Esophagus squamous epithelium (tissue), 5 donors: ENCODE data around the gene PQBP1. TPM values are rescaled to one million over a fixed set of nuclear protein-coding genes. Genes with fewer than 3 reads are reported as not detected.

Experiments used
- DNase-seq: peaks from one replicate; lab custom pipeline; 2025; lab: John Stamatoyannopoulos, UW
- H3K27ac ChIP-seq, 4 donors: fragments of 200-600 bp; sonication (generic); one replicate each; pipeline ENCODE4 v1.5.1; 2016 to 2019; ENCODE audit warnings: mild to moderate bottlenecking in 1 of 4
- H3K27me3 ChIP-seq, 4 donors: fragments of 200-600 bp; sonication (generic); 1 replicate in 3 of 4; 2 replicates in 1 of 4; pipeline versions ENCODE4 v1.5.1 to v1.6.0; 2017 to 2021; ENCODE audit warnings: antibody characterized with exemption in 1 of 4
- H3K36me3 ChIP-seq, 3 donors: fragments of 200-600 bp; sonication (generic); one replicate each; pipeline ENCODE4 v1.5.1; 2016 to 2019
- H3K4me1 ChIP-seq, 3 donors: fragments of 200-600 bp; sonication (generic); one replicate each; pipeline ENCODE4 v1.5.1; 2017 to 2019
- H3K4me3 ChIP-seq, 4 donors: fragments of 200-600 bp; sonication (generic); 1 replicate in 3 of 4; 2 replicates in 1 of 4; pipeline ENCODE4 v1.5.1; 2016 to 2019; ENCODE audit warnings: mild to moderate bottlenecking in 2 of 4, moderate library complexity in 1 of 4
- H3K9me3 ChIP-seq, 3 donors: fragments of 200-600 bp; sonication (generic); one replicate each; pipeline ENCODE4 v1.5.1; 2016 to 2019
- CTCF ChIP-seq, 6 experiments: fragments of 450-650 bp in 4 of 6; fragments of 200-600 bp in 2 of 6; sonication (generic) in 2 of 6; IDR thresholded peaks; one replicate each; pipeline ENCODE4 v1.5.1; 2016 to 2019; ENCODE audit warnings: antibody characterized with exemption in 6 of 6, mild to moderate bottlenecking in 4 of 6, moderate library complexity in 4 of 6
- POLR2A ChIP-seq, 4 donors: fragments of 450-650 bp; IDR thresholded peaks; one replicate each; pipeline ENCODE4 v1.6.1; 2017; ENCODE audit warnings: antibody characterized with exemption in 4 of 4, mild to moderate bottlenecking in 4 of 4, moderate library complexity in 3 of 4
- WGBS, 2 donors: methylation state at CpG; one replicate each; pipeline ENCODE4 v1.1.5; 2018; 5-methylcytosine and 5-hydroxymethylcytosine counted together
- intact Hi-C: fragments of 100-400 bp; cut with DNase I; formaldehyde crosslinking; loops from one replicate; pipeline ENCODE4 v1.15.0; 2022
- total RNA-seq, 4 donors: library from RNA; depleted of rRNA; stranded (reverse); fragments of >200 nt; gene quantifications; one replicate each; pipeline ENCODE4 v1.1.0, GENCODE V29; 2016
- donor health status: DM: yes; HTN: yes; CAD: no.

PQBP1 gene
- total RNA-seq, 4 donors from 2014 or later, result 45.3 to 87.4 (median 53.0) TPM

GRCh38 chrX:48905090-48905790 lies 7.5 kb downstream of the PQBP1 start:
- Histone ChIP-seq H3K36me3 (peaks cover 0 to 88% (median 3%) of the 10 kb centered on the region in 3 donors), H3K4me1 (peaks cover 0 to 6% (median 0%) of the 10 kb centered on the region in 3 donors), H3K9me3 (no peaks in the 10 kb centered on the region), H3K27me3 (no peaks in the 10 kb centered on the region), H3K4me3 (no peak overlapping the region), H3K27ac (no peak overlapping the region)
- WGBS, 2 donors, result 79% methylated on average over 9 of the region's 20 CpGs; no CpG with 5 or more reads in 1 of the 2 donors
- no peak for DNase-seq
- TF ChIP-seq CTCF (IDR thresholded peaks at IDR 0.05) (no peak), POLR2A (IDR thresholded peaks at IDR 0.05) (no peak)
- intact Hi-C loops, result no loop called here

- intact Hi-C loops, result no loop called here
- Histone ChIP-seq H3K9me3 (no peaks in the 10 kb centered on the region), H3K4me1 (peaks cover 0 to 27% (median 0%) of the 10 kb centered on the region in 3 donors), H3K27ac (no peak overlapping the region), H3K27me3 (no peaks in the 10 kb centered on the region), H3K4me3 (no peak overlapping the region), H3K36me3 (peaks cover 0 to 57% (median 0%) of the 10 kb centered on the region in 3 donors)
- 71 to 80% methylated on average over 1 of the region's 1 CpG for WGBS, 2 donors
- no peak for DNase-seq
- no peak for TF ChIP-seq CTCF (IDR thresholded peaks at IDR 0.05)
- TF ChIP-seq POLR2A (IDR thresholded peaks at IDR 0.05), result no peak
Measured at GRCh38 chrX:48908600-48908999, 10.9 kb downstream of the PQBP1 start.

DNA sequence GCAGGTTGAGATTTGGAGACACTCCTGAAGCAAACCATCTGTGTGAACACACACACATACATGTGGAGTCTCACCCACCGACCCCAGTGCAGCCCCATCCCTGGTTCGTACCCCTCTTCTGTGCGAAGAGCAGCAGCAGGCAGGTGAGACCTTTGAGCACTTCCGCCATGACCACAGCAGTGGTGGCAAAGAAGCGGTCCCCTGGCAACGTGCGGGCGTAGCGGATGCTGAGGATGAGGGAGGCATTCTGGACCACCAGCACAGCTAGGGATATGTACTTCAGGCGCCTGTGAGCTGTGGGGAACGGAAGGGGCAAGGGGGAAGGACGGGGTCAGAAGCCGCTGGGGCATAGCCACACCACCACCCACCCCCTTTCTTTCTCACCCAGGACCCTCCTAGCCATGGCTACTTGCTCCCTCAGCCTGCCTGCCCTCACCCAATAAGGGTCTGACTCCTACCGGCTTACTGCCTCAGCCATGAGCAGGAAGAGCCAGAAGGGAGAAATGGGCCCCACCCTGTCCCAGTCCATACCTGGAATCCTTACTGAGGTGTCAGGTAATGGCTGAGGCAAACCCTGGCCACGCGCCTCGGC lies 12.1 kb downstream of the PQBP1 start:
- peaks cover 0 to 57% (median 0%) of the 10 kb centered on the region in 3 donors for H3K36me3 ChIP-seq

GRCh38 chrX:48910926-48911411 lies 13.2 kb downstream of the PQBP1 start:
- no peaks in the 10 kb centered on the region for H3K9me3 ChIP-seq
- WGBS, 2 donors, result 3 to 37% methylated on average over 8 to 12 of the region's 12 CpGs
- intact Hi-C loops, result no loop called here
- TF ChIP-seq CTCF (IDR thresholded peaks at IDR 0.05), result no peak
- TF ChIP-seq POLR2A (IDR thresholded peaks at IDR 0.05), result no peak
- peaks cover 0 to 55% (median 0%) of the 10 kb centered on the region in 3 donors for H3K36me3 ChIP-seq
- no peak for DNase-seq
- no peaks in the 10 kb centered on the region for H3K27me3 ChIP-seq
- peaks cover 0 to 27% (median 0%) of the 10 kb centered on the region in 3 donors for H3K4me1 ChIP-seq
- peak overlapping the region; percentile 82 to 93 (median 88) for H3K27ac ChIP-seq
- H3K4me3 ChIP-seq, result peak overlapping the region; percentile 51 to 71 (median 66)

More for the DNA sequence above, 12.1 kb downstream of the PQBP1 start:
- 82 to 96% methylated on average over 4 to 12 of the region's 17 CpGs for WGBS, 2 donors
- no peak overlapping the region for H3K4me3 ChIP-seq
- TF ChIP-seq POLR2A (IDR thresholded peaks at IDR 0.05) (no peak), CTCF (IDR thresholded peaks at IDR 0.05) (no peak)
- DNase-seq, result no peak
- intact Hi-C loops, result no loop called here
- peaks cover 0 to 27% (median 0%) of the 10 kb centered on the region in 3 donors for H3K4me1 ChIP-seq
- no peaks in the 10 kb centered on the region for H3K27me3 ChIP-seq
- no peaks in the 10 kb centered on the region for H3K9me3 ChIP-seq
- no peak overlapping the region for H3K27ac ChIP-seq
